HUES48 (cell line): Measurements from ENCODE around the gene ABCC12.

Source experiments
- H3K27ac ChIP-seq: one replicate; pipeline ENCODE4 v1.7.0; 2013; ENCODE audit warnings: low read depth, low read length, inconsistent platforms
- H3K27me3 ChIP-seq: 2 replicates; pipeline ENCODE4 v1.6.1; 2013; ENCODE audit warnings: mild to moderate bottlenecking, low read length; ENCODE audit not compliant: control insufficient read depth, insufficient read depth
- H3K36me3 ChIP-seq: 2 replicates; pipeline ENCODE4 v1.6.1; 2013; ENCODE audit warnings: low read length; ENCODE audit not compliant: control insufficient read depth, insufficient read depth
- H3K4me1 ChIP-seq: 2 replicates; pipeline ENCODE4 v1.6.1; 2013; ENCODE audit warnings: mild to moderate bottlenecking, low read length; ENCODE audit not compliant: control insufficient read depth, insufficient read depth
- H3K4me3 ChIP-seq: 2 replicates; pipeline ENCODE4 v1.5.1; 2013; ENCODE audit warnings: mild to moderate bottlenecking, low read depth, low read length
- H3K9ac ChIP-seq: 2 replicates; pipeline ENCODE4 v1.6.1; 2013; ENCODE audit warnings: mild to moderate bottlenecking, low read depth, low read length, moderate library complexity
- H3K9me3 ChIP-seq: 2 replicates; pipeline ENCODE4 v1.6.1; 2013; ENCODE audit warnings: low read length; ENCODE audit not compliant: control insufficient read depth, insufficient read depth

ABCC12 gene

GRCh38 chr16:48155926-48156789, at the start of gene ABCC12:
Gene ABCC12, minus strand, starts transcription at chr16:48155993. Its CDS starts 9,569 bp downstream, at chr16:48146424.
- Histone ChIP-seq H3K27me3 (peaks cover 3% of the 10 kb centered on the region; the same call in 1 of the 2 replicates), H3K9me3 (no peaks in the 10 kb centered on the region), H3K4me3 (no peak within 1 kb of the TSS), H3K4me1 (no peaks in the 10 kb centered on the region), H3K27ac (no peak within 1 kb of the TSS), H3K36me3 (no peaks in the 10 kb centered on the region), H3K9ac (no peak within 1 kb of the TSS; the same call in 1 of the 2 replicates)

- Histone ChIP-seq H3K4me1 (no peaks in the 10 kb centered on the region), H3K9ac (no peak overlapping the region), H3K9me3 (no peaks in the 10 kb centered on the region), H3K36me3 (no peaks in the 10 kb centered on the region), H3K27me3 (no peaks in the 10 kb centered on the region), H3K27ac (no peak overlapping the region), H3K4me3 (no peak overlapping the region)
Measured at GRCh38 chr16:48204825-48205151, 49.0 kb upstream of the ABCC12 start.

- Histone ChIP-seq H3K4me3 (no peak overlapping the region), H3K9me3 (no peaks in the 10 kb centered on the region), H3K36me3 (no peaks in the 10 kb centered on the region), H3K27me3 (no peaks in the 10 kb centered on the region), H3K27ac (no peak overlapping the region), H3K4me1 (no peaks in the 10 kb centered on the region), H3K9ac (no peak overlapping the region)
Measured at GRCh38 chr16:48203974-48204824, 48.4 kb upstream of the ABCC12 start.

GRCh38 chr16:48201515-48202201, 45.9 kb upstream of the ABCC12 start:
- Histone ChIP-seq H3K27me3 (no peaks in the 10 kb centered on the region), H3K9me3 (no peaks in the 10 kb centered on the region), H3K9ac (no peak overlapping the region), H3K27ac (no peak overlapping the region), H3K4me3 (no peak overlapping the region), H3K36me3 (no peaks in the 10 kb centered on the region), H3K4me1 (no peaks in the 10 kb centered on the region)

GRCh38 chr16:48197294-48197693, 41.5 kb upstream of the ABCC12 start:
- Histone ChIP-seq H3K27ac (no peak overlapping the region), H3K9ac (no peak overlapping the region), H3K27me3 (no peaks in the 10 kb centered on the region), H3K36me3 (no peaks in the 10 kb centered on the region), H3K9me3 (no peaks in the 10 kb centered on the region), H3K4me3 (no peak overlapping the region), H3K4me1 (no peaks in the 10 kb centered on the region)

- H3K27me3 ChIP-seq: no peaks in the 10 kb centered on the region
- no peak overlapping the region for H3K27ac ChIP-seq
- H3K36me3 ChIP-seq: no peaks in the 10 kb centered on the region
- H3K4me1 ChIP-seq: no peaks in the 10 kb centered on the region
- no peak overlapping the region for H3K9ac ChIP-seq
- no peaks in the 10 kb centered on the region for H3K9me3 ChIP-seq
- H3K4me3 ChIP-seq: no peak overlapping the region
Measured at GRCh38 chr16:48194828-48195556, 39.2 kb upstream of the ABCC12 start.

GRCh38 chr16:48193846-48194245, 38.1 kb upstream of the ABCC12 start:
- H3K27me3 ChIP-seq: no peaks in the 10 kb centered on the region
- H3K36me3 ChIP-seq: no peaks in the 10 kb centered on the region
- no peaks in the 10 kb centered on the region for H3K4me1 ChIP-seq
- no peak overlapping the region for H3K9ac ChIP-seq
- H3K4me3 ChIP-seq: no peak overlapping the region
- H3K27ac ChIP-seq: no peak overlapping the region
- H3K9me3 ChIP-seq: no peaks in the 10 kb centered on the region

- H3K9ac ChIP-seq: no peak overlapping the region
- H3K36me3 ChIP-seq: no peaks in the 10 kb centered on the region
- no peaks in the 10 kb centered on the region for H3K4me1 ChIP-seq
- H3K27ac ChIP-seq: no peak overlapping the region
- no peak overlapping the region for H3K4me3 ChIP-seq
- H3K27me3 ChIP-seq: no peaks in the 10 kb centered on the region
- no peaks in the 10 kb centered on the region for H3K9me3 ChIP-seq
Measured at GRCh38 chr16:48188449-48189102, 32.8 kb upstream of the ABCC12 start.

GRCh38 chr16:48187779-48188178, 32.0 kb upstream of the ABCC12 start:
- no peaks in the 10 kb centered on the region for H3K27me3 ChIP-seq
- no peaks in the 10 kb centered on the region for H3K4me1 ChIP-seq
- no peak overlapping the region for H3K9ac ChIP-seq
- H3K36me3 ChIP-seq: no peaks in the 10 kb centered on the region
- no peak overlapping the region for H3K27ac ChIP-seq
- no peaks in the 10 kb centered on the region for H3K9me3 ChIP-seq
- H3K4me3 ChIP-seq: no peak overlapping the region

GRCh38 chr16:48184681-48185080, 28.9 kb upstream of the ABCC12 start:
- Histone ChIP-seq H3K27ac (no peak overlapping the region), H3K27me3 (no peaks in the 10 kb centered on the region), H3K9ac (no peak overlapping the region), H3K4me3 (no peak overlapping the region), H3K9me3 (no peaks in the 10 kb centered on the region), H3K36me3 (no peaks in the 10 kb centered on the region), H3K4me1 (no peaks in the 10 kb centered on the region)
